Measurements from ENCODE around the gene ELK1.

ELK1 gene

DNA sequence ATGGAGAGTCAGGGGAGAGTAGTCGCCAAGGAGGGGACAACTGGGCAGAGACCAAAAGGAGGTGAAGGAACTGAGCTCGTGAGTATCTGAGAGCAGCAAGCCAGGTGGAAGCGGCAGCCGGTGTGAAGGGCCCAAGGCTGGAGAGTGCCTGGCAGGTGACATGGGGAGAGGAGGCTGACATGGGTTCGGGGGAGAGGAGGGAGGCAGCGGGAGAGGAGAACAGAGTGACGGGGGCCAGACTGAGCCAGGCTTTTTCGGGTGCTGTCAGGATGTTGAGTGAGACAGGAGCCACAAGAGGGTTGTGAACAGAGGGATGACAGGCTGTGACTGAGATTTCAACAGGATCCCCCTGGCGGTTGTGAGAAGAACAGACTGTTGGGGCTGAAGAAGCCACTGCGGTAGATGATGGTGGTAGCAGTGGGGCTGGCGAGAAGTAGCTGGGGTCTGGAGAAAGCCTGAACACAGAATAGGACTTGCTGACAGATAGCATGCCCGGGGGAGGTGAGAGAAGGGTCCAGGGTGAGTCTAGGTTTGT, 5.7 kb downstream of the ELK1 start:
- DNase-seq: no peak

DNA sequence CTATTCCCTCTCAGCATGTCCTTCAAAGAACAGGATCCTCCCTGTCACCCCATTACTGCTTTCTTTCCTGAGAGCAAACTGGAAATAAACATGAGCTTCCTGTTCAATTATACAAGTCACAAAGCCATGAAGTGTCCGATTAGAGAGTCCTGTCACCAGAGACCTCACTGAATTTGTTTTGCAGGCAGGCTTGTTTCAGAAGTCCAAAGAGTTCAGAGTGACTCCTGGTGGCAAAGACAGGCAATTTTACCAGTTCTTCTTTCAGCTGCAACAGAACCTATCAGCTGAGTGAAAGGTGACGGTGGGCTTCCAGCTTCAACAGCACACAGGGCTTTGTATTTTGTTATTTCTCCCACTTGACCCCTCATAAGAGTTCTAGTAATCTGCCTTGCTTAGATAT, 6.4 kb downstream of the ELK1 start:
- DNase-seq: no peak

DNA sequence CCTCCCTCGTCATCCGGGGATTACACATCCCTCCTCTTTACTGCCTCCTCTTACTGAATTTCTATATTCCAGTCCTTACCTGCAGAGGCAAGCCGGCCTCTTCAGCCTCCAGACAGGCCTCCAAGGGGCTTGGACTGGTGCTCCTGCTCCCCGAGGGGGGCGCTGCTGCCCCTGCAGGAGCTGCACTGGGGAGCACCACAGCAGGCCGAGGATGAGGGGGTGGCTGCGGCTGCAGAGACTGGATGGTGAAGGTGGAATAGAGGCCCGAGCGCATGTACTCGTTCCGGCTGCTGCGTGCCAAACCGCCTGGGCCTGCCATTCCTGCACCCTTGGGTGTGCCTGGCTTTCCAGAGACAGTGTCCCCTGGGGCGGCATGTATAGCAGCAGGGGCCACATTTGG, 11.5 kb downstream of the ELK1 start:
- no peak for DNase-seq

DNA sequence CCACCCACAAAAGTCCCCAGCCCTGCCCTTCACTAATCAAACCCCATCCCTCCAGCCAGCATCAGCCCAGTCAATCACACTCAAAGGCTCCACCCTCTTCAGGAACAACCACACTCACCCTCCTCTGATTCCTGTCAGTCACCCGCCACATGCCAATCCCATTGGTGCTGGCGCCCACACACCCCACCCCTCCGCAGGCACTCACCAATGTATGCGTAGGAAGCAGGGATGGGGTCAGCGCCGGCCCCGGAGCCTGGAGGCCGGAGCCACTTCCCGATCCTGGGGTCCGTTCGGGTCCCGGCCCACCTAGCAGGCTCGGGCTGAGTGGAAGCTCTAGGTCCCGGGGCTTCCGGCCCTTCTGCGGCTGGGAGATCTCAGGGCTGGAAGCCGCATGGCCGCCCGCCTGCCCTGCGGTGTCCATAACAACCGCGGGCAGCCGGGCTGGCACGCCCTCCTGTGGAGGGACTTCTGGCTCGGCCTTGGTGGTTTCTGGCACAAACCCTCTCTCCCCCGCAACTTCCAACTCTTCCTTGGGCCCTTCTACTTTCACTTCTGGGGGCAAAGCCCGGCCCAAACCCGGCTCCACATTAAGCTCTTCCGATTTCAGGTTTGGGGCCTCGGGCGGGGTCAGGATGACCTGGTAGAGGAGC, 12.7 kb downstream of the ELK1 start:
- no peak for DNase-seq

DNA sequence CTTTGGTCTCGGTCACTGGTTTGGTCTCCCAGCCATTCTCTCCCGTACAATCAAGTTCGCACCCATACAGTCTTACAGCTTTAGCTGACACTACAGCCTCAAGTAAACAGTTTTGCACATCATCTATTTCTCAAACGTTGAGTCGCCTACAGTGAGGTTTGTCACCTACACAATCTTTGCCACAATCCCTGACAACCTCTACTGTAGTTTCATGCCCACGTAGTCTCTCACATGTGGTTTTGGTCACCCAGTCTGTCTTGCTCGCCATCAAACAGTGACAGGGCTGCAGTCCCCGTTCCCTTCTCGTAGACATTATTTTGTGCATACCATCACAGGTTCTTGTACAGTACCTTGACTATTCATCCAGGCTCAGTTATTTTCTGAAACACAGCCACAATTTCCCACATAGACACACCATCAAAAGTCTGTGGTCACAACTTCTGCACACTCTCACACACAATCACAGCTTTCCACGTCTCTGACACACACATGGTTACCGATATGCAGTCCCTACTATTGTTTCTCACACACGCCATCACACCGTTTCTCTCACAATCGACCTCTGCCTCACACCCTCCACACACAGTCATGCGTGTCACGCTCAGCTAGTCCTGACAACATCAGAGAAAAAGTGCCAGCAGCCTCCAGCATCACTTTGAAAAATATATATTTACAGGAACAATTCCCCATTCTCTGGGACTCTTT, 15.3 kb downstream of the ELK1 start:
- no peak for DNase-seq

DNA sequence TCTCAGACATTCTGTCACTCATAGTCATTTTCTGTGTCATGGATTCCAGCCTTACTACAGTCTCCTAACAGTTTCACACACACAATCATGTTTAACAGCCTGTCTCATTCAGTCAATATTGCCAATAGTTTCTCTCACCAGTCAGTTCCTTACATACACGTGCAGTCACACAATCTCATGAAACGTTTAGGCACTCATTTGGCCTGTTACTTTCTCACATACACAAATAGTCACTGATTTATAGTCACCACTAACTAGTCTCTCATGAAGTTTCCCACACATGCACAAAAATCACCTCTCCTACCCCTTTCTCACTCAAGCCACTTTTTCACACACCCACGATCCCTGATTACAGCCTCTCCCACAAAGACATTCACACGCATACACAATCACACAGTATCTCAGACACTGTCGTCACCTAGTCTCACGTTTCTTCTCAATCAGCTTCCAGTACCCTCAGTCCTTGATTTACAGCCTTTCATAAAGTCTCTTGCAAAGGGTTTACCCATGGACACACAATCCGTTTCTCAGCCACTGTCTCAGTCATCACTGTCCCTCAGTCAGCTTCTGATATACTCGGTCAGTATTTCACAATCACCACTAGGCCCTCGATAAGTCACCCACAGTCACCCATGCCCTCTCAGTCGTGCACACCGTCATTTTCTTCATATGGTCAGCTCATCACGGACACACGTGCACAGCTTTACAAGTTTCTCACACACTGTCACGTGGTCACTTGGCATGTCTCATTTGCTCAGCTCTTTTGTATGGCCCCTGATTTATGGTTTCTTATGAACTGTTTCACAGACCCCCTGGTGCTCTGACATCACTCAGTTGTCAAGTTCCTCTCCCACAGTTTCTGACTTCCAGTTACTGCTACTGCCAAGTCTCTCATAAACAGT, 16.4 kb downstream of the ELK1 start:
- DNase-seq: no peak

DNA sequence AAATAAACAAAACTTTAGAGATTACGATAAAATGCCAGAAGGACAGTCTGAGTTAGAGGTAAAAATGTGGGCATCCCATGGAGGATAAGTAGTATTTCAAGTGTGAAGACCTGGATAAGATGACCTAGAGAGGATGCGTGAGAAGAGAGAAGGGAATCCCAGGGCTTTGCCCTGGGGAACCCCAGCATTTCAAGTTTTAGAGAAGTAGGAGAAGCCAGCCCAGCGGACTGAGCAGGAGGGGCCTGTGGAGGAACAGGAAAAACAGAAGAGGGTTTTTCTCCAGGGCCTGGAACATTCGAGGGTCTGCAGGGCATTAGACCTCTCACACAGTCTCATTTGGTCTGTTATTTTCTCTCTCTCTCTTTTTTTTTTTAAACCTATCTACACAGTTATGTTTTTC, 17.7 kb downstream of the ELK1 start:
- no peak for DNase-seq

DNA sequence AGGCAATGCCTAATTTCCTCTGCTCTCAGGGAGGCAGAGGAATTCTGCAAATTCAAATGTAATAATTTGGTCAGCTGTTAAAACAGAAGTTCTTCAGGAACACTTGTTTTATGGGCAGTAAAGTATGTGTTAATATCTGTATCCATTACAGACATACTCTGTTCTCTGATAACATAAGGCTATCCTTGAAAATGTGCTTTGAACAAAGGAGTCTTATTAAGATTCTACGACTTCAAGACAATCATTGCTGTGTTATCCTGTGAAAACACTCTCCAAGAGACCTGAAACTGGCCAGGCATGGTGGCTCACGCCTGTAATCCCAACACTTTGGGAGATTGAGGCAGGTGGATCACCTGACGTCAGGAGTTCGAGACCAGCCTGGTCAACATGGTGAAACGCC, 18.7 kb downstream of the ELK1 start:
- no peak for DNase-seq

DNA sequence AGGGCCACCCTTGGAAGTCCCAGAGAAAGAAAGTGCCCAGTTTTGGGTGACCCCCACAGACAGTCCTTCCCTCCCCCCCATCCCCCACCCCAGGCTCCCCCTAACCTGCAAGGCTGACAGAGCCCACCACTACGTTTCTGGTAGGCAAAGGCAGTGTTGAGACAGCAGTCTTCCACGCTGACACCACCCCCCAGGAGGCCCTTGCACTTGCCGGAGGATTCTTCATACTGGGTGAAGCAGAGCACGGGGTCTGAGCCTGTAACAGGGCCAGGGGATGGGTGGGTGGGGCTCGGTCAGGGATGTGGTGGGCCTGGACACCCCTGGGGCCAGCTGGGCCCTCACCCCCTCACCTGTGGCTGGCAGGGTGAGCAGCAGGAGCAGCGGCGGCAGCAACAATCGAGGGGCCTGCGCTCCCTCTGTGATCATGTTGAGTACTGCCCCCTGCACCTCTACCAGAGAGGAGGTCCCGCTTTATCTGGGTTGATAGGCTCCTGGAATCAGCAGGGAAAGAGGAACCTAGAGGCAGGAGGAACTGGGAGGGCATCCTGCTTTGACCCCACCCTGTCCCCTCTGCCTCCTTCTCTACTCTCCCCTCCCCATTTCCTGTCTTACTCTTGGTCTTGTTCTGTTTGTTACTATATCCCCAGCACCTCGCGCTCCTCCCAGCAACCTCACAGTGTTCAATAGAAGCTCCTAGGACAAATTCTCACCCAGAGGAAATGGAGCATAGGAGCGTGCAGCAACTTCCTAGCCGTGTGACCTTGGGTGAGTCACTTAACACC, 20.8 kb downstream of the ELK1 start, which contains the start of gene CFP:
TSS of gene CFP (minus strand) at position 512 of the 782 bp plus-strand sequence. CDS start at position 426, 86 bp downstream.
- DNase-seq: no peak

DNA sequence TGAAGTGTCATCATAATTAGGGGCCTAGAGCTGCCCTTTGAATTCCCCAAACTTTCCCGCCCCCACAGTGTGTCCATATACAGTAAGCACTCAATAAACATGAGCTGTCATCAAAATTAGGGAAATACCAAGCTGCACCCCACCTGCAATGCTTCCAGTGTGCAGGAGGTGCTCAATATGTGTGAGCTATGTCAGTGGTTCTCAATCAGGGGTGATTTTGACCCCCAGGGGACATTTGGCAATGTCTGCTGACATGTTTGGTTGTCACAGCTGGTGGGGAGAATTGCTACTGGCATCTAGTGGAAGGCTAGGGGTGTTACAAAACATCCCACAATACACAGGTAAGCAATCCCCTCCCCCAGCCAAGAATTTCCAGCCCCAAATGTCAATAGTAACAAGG, 21.4 kb downstream of the ELK1 start:
- DNase-seq: no peak

DNA sequence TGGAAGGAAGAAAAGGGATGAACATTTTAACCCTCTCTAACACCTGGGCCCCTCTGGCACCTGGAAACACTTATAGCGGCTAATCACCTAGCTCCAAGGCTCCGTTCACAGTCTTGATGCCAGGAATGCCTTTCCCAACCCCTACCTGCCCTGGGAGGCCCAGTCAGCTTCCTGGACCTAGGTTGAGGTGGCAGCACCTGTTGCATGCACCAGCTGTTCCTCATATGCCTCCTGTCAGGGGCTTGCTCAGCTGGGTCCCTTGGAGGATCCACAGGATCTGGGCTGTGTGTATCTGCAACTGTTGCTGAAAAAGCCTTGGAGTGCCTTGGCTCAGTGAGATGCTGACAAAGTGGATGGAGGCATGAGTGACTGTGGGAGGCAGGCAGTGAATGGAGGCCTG, 25.0 kb downstream of the ELK1 start:
- DNase-seq: no peak

DNA sequence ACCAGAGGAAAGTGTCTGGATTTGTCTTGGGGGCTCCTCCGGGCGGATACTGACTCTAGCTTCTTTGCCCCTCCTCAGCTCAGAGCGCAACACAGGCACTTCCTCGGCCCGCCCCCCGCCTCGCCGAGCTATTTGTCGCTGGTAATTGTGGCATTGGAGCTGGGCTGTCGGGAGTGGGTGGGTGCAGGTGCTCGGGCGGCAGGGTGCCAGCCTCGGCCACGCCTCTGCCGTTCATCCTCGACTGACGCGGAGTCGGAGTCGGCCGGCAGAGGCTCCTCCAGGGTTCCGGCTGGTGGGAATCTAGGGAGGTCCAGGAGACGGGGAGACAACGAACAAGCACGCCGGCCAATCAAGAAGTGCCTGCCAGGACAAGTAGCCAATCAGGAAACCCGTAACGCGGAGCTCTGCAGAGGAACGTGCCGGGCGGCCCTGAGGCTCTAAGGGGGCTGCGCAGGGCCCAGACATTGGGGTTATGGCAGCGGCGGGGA, 26.8 kb downstream of the ELK1 start:
- peak; percentile 68 for DNase-seq

DNA sequence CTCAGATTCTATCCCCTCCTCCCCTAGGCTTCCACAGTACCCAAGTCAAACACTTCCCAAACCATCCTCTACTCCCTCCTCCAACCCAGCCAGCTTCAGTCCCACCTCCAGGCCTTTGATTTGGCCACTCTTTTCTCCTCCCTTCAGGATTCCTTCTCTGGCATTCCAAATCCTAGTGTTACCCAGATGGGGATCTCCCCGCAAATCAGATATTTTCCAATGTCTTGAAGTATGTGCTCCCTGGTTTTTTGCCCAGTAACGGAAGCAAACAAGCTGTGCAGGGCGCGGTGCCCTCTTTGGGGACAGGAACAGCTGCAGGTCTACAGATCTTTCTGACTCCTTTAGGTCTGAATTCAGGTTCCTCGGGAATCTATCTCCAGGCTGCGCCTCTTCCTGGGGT, 28.5 kb downstream of the ELK1 start:
- no peak for DNase-seq

DNA sequence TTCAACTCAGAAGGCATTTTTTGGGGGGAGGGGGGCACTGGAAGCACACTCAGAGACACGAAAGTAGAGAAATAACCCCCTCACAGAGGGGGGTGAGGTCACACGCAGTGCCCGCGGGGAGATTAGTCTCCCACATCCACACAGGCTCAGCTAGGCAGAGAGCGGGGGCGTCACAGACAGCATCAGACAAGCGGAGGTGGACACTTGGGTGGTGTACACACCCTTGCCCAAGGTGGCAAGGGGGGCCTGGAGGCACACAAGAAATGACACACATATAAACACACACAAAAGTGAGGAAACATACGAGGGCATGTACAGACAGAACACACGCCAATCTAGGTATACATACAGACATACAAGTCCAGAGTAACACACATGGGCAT, 30.1 kb downstream of the ELK1 start:
- no peak for DNase-seq

DNA sequence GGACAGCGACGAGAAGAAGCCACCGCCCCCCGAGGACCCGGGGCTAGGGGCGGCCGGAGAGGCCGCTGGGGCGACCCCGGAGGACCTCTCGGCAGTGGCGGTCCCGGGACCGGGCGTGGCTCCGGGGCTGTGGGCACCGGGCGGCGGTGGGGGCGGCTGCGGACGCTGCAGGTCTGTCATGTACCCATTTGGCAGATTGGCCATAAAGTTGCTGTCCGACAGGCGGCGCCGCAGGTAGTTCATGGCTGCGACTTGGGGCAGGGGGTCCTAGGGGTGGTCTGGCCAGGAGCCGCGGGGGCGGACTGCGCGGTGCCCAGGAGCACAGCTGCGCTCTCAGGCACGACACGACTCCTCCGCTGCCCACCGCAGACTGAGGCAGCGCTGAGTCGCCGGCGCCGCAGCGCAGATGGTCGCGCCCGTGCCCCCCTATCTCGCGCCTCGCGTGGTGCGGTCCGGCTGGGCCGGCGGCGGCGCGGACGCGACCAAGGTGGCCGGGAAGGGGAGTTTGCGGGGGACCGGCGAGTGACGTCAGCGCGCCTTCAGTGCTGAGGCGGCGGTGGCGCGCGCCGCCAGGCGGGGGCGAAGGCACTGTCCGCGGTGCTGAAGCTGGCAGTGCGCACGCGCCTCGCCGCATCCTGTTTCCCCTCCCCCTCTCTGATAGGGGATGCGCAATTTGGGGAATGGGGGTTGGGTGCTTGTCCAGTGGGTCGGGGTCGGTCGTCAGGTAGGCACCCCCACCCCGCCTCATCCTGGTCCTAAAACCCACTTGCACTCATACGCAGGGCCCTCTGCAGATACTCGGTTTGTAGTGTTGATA, 30.7 kb downstream of the ELK1 start, which contains the start of gene SYN1:
TSS of gene SYN1 (minus strand) at position 372 of the 817 bp plus-strand sequence. CDS start at position 243, 129 bp downstream.
- peak; percentile 75 for DNase-seq

DNA sequence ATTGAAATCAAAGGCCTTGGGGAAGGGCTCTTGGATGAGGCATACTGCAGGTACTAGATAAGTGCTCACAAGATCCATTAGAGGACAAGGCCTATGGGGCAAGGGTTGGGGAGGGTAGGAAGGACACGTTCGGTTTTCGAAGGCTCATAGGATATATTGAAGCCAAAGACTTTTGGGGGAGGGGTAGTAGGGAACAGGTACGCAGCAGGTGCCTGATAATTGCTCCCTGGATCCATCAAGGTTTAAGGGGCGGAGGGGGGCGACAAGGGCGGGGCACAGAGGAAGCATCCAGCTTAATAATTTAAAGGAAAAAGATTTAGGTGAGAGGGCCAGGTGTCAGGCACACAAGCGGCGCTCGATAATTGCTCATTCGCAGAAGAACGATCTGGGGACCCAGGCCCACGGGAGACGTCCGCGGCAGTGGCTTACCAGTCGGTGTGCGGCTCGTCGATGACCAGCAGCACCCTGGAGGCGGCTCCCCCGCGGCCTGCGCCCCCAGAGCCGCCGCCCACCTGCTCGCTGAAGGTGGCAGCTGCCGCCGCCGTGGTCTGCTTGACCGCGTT, 31.4 kb downstream of the ELK1 start:
- DNase-seq: no peak

DNA sequence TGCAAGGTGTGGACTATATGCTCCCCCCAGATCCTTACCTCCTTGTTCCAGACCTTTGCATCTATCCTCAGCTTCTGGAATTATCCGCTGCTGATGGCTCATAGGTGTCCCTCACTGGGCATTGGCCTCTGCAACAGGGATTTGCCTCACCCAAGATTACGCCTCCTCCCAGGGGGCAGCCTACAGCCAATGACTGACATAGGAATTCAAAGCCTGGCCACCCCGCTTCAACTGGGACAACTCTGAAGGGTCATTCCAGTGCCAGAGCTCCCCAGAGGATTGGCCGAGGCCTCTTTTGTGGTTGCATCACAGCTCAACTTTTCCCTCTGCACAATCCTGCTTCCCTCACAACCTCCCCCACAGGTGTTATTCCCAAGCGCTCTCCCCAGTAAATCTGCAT, 35.7 kb downstream of the ELK1 start:
- no peak for DNase-seq

DNA sequence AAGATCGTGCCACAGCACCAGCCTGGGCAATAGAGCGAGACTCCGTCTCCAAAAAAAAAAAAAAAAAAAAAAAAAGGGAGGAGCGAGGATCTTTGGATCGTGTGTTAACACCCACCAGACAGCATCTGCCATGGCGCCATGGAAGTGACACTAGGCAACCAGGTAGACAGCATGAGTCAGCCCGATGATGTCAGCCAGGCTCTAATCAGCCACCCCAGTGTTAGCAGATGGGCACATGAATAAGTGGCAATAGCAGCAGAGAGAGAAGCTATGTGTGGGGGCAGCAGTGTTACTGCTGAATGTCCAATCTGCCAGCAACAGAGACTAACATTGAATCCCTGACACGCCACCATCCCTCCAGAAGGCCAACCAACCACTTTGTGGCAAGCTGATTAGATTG, 37.3 kb downstream of the ELK1 start:
- DNase-seq: no peak

DNA sequence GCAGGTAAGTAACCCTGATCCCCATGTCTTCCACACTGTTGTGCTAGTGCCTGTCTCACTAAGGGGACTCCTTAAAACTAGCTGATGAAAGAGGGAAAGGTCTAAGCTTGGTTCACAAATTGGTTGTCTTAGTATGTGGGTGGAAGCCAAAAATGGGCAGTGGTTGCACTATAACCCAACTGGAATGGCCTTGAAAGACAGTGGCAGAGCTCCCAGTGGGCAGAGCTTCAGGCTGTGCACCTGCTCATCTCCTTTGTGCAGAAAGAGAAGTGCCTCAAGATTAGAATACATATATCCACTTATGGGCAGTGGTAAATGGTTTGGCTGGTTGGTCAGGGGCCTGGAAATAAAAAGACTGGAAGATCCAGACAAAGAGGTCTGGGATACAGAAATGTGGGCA, 37.9 kb downstream of the ELK1 start:
- no peak for DNase-seq

DNA sequence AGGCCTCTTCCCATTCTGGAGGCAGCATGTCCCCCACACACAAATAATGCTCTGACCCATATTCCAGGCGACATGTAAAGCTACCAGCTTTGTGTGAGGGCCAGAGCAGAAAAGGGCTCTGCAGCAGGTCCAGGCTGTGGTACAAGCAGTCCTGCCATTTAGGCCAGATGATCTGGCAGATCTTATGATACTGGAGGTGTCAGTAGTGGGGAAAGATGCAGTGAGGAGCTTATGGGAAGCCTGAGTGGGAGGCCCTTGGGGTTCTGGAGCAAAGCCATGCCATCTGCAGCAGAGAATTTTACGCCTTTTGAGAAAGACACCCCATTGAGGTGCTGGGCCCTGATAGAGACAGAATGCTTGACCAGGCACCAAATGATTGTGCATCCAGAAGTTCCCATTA, 38.4 kb downstream of the ELK1 start:
- no peak for DNase-seq

DNA sequence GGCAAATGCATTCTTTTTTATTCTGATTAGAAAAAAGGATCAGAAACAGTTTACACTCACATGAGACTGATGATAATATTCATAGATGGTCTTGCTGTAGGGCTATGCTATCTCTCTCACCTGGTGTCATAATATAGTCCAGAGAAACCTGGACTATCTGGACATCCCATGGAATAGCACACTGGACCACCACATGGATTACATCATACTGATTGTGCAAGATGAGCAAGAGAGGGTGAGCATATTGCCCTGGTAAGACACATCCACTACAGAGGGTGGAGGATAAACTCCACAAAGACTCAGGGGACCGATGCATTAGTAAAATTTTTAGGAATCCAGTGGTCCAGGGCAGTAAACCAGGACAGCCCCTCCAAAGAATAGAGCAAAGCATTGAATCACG, 38.9 kb downstream of the ELK1 start:
- no peak for DNase-seq
